SK-N-SH (cell line): ENCODE measurements around the gene FGF18.

Source experiments
- ELF1 ChIP-seq: IDR thresholded peaks from 2 replicates; pipeline ENCODE4 v1.4.0; 2012
- EP300 ChIP-seq, 2 experiments: IDR thresholded peaks; 2 replicates each; pipeline versions ENCODE4 v1.4.0 to v1.6.1; 2012; ENCODE audit warnings: borderline replicate concordance in 1 of 2, low read depth in 1 of 2, low read length in 1 of 2
- EZH2phosphoT487 ChIP-seq: fragments of 200-600 bp; sonication (generic); IDR thresholded peaks from 2 replicates; pipeline ENCODE4 v1.6.1; 2017; ENCODE audit warnings: low read depth, mixed run types, mild to moderate bottlenecking, antibody characterized with exemption, moderate library complexity, borderline replicate concordance
- FOXJ3 ChIP-seq: sonication (generic); formaldehyde crosslinking; IDR thresholded peaks from 2 replicates; pipeline ENCODE4 v1.5.1; 2020; ENCODE audit warnings: mild to moderate bottlenecking, missing genetic modification reagents
- NFIC ChIP-seq: IDR thresholded peaks from 2 replicates; pipeline ENCODE4 v1.4.0; 2012; ENCODE audit warnings: borderline replicate concordance
- TAF1 ChIP-seq: IDR thresholded peaks from 2 replicates; pipeline ENCODE4 v1.6.1; 2012; ENCODE audit warnings: low read depth, mild to moderate bottlenecking, low read length, moderate library complexity, borderline replicate concordance
- TF ChIP-seq, protein P1 (sequence below): IDR thresholded peaks from 2 replicates; pipeline ENCODE4 v1.4.0; 2012; ENCODE audit warnings: low read depth
- TF ChIP-seq, protein P2 (sequence below): fragments of 200-600 bp; sonication (generic); IDR thresholded peaks from 2 replicates; pipeline ENCODE4 v1.6.1; 2017; ENCODE audit warnings: antibody characterized with exemption, mild to moderate bottlenecking, moderate library complexity
- TF ChIP-seq, protein P3 (sequence below): IDR thresholded peaks from 2 replicates; pipeline ENCODE4 v1.6.1; 2012; ENCODE audit warnings: mild to moderate bottlenecking, low read depth, low read length, moderate library complexity
- TF ChIP-seq, protein P4 (sequence below): IDR thresholded peaks from 2 replicates; pipeline ENCODE4; 2012

DNA sequence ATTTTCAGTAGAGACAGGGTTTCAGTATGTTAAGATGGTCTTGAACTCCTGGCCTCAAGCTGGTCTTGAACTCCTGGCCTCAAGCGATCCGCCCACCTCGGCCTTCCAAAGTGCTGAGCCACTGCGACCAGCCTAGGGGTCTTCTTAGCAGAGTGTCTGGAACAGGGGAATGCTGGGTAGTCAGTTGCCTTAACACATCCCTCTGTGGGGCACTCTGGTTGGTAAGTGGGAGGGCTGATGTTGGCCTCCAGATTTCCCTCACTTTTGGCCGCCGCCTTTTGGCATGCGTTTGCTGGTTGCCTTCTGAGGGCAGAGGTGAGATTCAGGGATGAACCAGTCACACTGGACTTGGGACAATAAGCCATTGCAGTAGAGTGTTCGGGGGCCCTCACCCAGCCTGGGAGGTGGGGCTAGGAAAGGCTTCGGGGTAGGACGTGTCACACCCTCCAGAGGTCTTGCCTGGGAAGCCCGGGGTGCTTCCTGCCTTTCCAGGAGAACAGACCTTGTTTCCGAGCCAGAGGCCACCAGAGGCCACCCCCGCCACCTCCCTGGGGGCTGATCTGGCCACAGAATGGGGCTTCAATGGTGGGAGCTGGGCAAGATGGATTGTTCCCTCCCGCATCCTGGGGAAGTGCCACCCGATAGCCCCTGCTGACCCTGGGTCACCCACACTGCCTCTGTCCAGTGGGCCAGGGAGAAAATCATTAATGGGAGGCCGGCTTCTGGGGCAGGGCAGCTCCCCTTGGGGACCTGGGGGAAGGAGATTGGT lies 13.3 kb downstream of the FGF18 start:
- TF ChIP-seq NFIC (no peak), TAF1 (no peak), ELF1 (no peak), EP300 (IDR thresholded peaks at IDR 0.05; ENCODE audit: borderline replicate concordance in 1 of 2, low read depth in 1 of 2, low read length in 1 of 2) (no peak), EZH2phosphoT487 (no peak), FOXJ3 (CRISPR knock-in tag) (no peak)
- TF ChIP-seq, protein P1, sequence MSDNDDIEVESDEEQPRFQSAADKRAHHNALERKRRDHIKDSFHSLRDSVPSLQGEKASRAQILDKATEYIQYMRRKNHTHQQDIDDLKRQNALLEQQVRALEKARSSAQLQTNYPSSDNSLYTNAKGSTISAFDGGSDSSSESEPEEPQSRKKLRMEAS = no peak
- TF ChIP-seq, protein P2, sequence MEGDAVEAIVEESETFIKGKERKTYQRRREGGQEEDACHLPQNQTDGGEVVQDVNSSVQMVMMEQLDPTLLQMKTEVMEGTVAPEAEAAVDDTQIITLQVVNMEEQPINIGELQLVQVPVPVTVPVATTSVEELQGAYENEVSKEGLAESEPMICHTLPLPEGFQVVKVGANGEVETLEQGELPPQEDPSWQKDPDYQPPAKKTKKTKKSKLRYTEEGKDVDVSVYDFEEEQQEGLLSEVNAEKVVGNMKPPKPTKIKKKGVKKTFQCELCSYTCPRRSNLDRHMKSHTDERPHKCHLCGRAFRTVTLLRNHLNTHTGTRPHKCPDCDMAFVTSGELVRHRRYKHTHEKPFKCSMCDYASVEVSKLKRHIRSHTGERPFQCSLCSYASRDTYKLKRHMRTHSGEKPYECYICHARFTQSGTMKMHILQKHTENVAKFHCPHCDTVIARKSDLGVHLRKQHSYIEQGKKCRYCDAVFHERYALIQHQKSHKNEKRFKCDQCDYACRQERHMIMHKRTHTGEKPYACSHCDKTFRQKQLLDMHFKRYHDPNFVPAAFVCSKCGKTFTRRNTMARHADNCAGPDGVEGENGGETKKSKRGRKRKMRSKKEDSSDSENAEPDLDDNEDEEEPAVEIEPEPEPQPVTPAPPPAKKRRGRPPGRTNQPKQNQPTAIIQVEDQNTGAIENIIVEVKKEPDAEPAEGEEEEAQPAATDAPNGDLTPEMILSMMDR = no peak
- TF ChIP-seq, protein P3, sequence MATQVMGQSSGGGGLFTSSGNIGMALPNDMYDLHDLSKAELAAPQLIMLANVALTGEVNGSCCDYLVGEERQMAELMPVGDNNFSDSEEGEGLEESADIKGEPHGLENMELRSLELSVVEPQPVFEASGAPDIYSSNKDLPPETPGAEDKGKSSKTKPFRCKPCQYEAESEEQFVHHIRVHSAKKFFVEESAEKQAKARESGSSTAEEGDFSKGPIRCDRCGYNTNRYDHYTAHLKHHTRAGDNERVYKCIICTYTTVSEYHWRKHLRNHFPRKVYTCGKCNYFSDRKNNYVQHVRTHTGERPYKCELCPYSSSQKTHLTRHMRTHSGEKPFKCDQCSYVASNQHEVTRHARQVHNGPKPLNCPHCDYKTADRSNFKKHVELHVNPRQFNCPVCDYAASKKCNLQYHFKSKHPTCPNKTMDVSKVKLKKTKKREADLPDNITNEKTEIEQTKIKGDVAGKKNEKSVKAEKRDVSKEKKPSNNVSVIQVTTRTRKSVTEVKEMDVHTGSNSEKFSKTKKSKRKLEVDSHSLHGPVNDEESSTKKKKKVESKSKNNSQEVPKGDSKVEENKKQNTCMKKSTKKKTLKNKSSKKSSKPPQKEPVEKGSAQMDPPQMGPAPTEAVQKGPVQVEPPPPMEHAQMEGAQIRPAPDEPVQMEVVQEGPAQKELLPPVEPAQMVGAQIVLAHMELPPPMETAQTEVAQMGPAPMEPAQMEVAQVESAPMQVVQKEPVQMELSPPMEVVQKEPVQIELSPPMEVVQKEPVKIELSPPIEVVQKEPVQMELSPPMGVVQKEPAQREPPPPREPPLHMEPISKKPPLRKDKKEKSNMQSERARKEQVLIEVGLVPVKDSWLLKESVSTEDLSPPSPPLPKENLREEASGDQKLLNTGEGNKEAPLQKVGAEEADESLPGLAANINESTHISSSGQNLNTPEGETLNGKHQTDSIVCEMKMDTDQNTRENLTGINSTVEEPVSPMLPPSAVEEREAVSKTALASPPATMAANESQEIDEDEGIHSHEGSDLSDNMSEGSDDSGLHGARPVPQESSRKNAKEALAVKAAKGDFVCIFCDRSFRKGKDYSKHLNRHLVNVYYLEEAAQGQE = no peak
- TF ChIP-seq, protein P4, sequence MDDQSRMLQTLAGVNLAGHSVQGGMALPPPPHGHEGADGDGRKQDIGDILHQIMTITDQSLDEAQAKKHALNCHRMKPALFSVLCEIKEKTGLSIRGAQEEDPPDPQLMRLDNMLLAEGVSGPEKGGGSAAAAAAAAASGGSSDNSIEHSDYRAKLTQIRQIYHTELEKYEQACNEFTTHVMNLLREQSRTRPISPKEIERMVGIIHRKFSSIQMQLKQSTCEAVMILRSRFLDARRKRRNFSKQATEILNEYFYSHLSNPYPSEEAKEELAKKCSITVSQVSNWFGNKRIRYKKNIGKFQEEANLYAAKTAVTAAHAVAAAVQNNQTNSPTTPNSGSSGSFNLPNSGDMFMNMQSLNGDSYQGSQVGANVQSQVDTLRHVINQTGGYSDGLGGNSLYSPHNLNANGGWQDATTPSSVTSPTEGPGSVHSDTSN = no peak
